Thoracic aorta endothelial cell (primary cell): ENCODE measurements around the gene REEP6. TPM values are rescaled to one million over a fixed set of nuclear protein-coding genes. Genes with fewer than 3 reads are reported as not detected.

Experiments
- total RNA-seq: library from RNA; depleted of rRNA; stranded (reverse); fragments of >200 nt; gene quantifications from 2 replicates; pipeline ENCODE4 v1.2.3, GENCODE V29; 2012

REEP6 gene
- total RNA-seq: 0.57 and 1.1 TPM in 2 replicates

GRCh38 chr19:1491114-1491848 lies at the start of gene REEP6:
Gene REEP6 (plus strand): TSS chr19:1491181. CDS start chr19:1491270, 89 bp downstream.

GRCh38 chr19:1449467-1450442 lies 41.2 kb upstream of the REEP6 start, which contains the start of gene APC2:
Gene APC2 (plus strand): TSS chr19:1450121. CDS start chr19:1453002, 2,881 bp downstream.

GRCh38 chr19:1478934-1479707 lies 11.9 kb upstream of the REEP6 start, which contains the start of gene C19orf25:
Gene C19orf25 (minus strand): TSS chr19:1479215. CDS start chr19:1478903, 312 bp downstream.

GRCh38 chr19:1490311-1491113 lies 469 bp upstream of the REEP6 start, which contains the start of gene PCSK4:
Gene PCSK4 (minus strand): TSS chr19:1490350. CDS start chr19:1490346, 4 bp downstream.

GRCh38 chr19:1512671-1513498 lies 21.9 kb downstream of the REEP6 start, which contains the start of gene ADAMTSL5:
Gene ADAMTSL5 (minus strand): TSS chr19:1513019. CDS start chr19:1510943, 2,076 bp downstream.

GRCh38 chr19:1523412-1524286 lies 32.7 kb downstream of the REEP6 start, which contains the start of gene PLK5:
Gene PLK5 (plus strand): TSS chr19:1524077. CDS start chr19:1526997, 2,920 bp downstream.

Other genes starting within 250 kb of the REEP6 start
- gene ATP5F1D, start 249.4 kb upstream of the REEP6 start, total RNA-seq: 21.3 and 23.3 TPM in 2 replicates
- 20.2 and 22.2 TPM in 2 replicates for gene MIDN, start 242.6 kb upstream of the REEP6 start, total RNA-seq
- gene CIRBP, start 221.8 kb upstream of the REEP6 start, total RNA-seq: 129 and 154 TPM in 2 replicates
- 25.6 and 30.5 TPM in 2 replicates for gene FAM174C, start 215.7 kb upstream of the REEP6 start, total RNA-seq
- 0.27 TPM in 1 of 2 replicates, not detected in the other for gene EFNA2, start 205.3 kb upstream of the REEP6 start, total RNA-seq
- 48.8 and 60.9 TPM in 2 replicates for gene NDUFS7, start 107.3 kb upstream of the REEP6 start, total RNA-seq
- 15.6 and 15.7 TPM in 2 replicates for gene GAMT, start 89.6 kb upstream of the REEP6 start, total RNA-seq
- 66.4 and 95.1 TPM in 2 replicates for gene DAZAP1, start 83.6 kb upstream of the REEP6 start, total RNA-seq
- gene RPS15, start 52.8 kb upstream of the REEP6 start, total RNA-seq: 638 and 737 TPM in 2 replicates
- 0.07 and 0.13 TPM in 2 replicates for gene APC2, start 41.1 kb upstream of the REEP6 start, total RNA-seq
- 14.0 and 17.9 TPM in 2 replicates for gene C19orf25, start 12.0 kb upstream of the REEP6 start, total RNA-seq
- gene PCSK4, start 831 bp upstream of the REEP6 start, total RNA-seq: 1.1 and 1.3 TPM in 2 replicates
- 0.22 and 0.53 TPM in 2 replicates for gene ADAMTSL5, start 21.8 kb downstream of the REEP6 start, total RNA-seq
- gene PLK5, start 32.9 kb downstream of the REEP6 start, total RNA-seq: not detected in 2 replicates
- gene MEX3D, start 77.1 kb downstream of the REEP6 start, total RNA-seq: 57.1 and 62.6 TPM in 2 replicates
- 78.7 and 86.2 TPM in 2 replicates for gene MBD3, start 101.7 kb downstream of the REEP6 start, total RNA-seq
- gene UQCR11, start 114.3 kb downstream of the REEP6 start, total RNA-seq: 32.0 and 34.7 TPM in 2 replicates
- gene TCF3, start 161.4 kb downstream of the REEP6 start, total RNA-seq: 94.9 and 154 TPM in 2 replicates